Measurements from ENCODE around the gene ARHGEF4. TPM values are rescaled to one million over a fixed set of nuclear protein-coding genes. Genes with fewer than 3 reads are reported as not detected.

Gene ARHGEF4
- total and polyA plus RNA-seq, 11 donors = 0.30 to 5.5 (median 3.8) TPM

DNA sequence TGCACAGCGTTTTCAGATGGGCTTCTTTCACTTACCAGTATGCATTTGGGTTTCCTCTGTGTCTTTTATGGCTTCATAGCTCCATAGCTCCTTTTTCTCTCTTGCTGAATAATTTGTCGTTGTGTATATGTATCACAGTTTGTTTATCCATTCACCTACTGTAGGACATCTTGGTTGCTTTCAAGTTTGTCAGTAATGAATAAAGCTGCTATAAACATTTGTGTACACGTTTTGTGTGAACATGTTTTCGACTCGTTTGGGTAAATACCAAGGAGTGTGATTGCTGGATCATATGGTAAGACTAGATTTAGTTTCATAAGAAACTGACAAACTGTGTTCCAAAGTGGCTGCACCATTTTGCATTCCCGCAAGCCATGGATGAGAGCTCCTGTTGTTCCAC, 161.8 kb downstream of the ARHGEF4 start:
- 68 to 80% (median 70%) methylated on average over 6 of the region's 6 CpGs for WGBS, 4 donors

GRCh38 chr2:131004446-131005209, 167.9 kb downstream of the ARHGEF4 start:
- H3K27me3 ChIP-seq = peaks cover 0 to 13% (median 0%) of the 10 kb centered on the region in 9 donors
- TF ChIP-seq, protein P1, sequence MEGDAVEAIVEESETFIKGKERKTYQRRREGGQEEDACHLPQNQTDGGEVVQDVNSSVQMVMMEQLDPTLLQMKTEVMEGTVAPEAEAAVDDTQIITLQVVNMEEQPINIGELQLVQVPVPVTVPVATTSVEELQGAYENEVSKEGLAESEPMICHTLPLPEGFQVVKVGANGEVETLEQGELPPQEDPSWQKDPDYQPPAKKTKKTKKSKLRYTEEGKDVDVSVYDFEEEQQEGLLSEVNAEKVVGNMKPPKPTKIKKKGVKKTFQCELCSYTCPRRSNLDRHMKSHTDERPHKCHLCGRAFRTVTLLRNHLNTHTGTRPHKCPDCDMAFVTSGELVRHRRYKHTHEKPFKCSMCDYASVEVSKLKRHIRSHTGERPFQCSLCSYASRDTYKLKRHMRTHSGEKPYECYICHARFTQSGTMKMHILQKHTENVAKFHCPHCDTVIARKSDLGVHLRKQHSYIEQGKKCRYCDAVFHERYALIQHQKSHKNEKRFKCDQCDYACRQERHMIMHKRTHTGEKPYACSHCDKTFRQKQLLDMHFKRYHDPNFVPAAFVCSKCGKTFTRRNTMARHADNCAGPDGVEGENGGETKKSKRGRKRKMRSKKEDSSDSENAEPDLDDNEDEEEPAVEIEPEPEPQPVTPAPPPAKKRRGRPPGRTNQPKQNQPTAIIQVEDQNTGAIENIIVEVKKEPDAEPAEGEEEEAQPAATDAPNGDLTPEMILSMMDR (IDR thresholded peaks at IDR 0.05) = no peak
- no peak for TF ChIP-seq POLR2A (IDR thresholded peaks at IDR 0.05)
- no peaks in the 10 kb centered on the region for H3K4me1 ChIP-seq
- H3K4me3 ChIP-seq = no peak overlapping the region
- no peak overlapping the region for H3K27ac ChIP-seq
- H3K9me3 ChIP-seq = peaks cover 0 to 5% (median 0%) of the 10 kb centered on the region in 12 donors
- DNase-seq (no peak), ATAC-seq (peak in 1 of 4 donors; percentile 15)
- WGBS, 4 donors = 87 to 93% (median 89%) methylated on average over 11 of the region's 11 CpGs
- intact Hi-C loops (cut with DNase I) = no loop called here
- H3K36me3 ChIP-seq = no peaks in the 10 kb centered on the region

More for the DNA sequence above, 161.8 kb downstream of the ARHGEF4 start:
- H3K27me3 ChIP-seq = peaks cover 0 to 16% (median 4%) of the 10 kb centered on the region in 9 donors
- DNase-seq = no peak
- no peak overlapping the region for H3K27ac ChIP-seq
- TF ChIP-seq POLR2A (IDR thresholded peaks at IDR 0.05) = no peak
- TF ChIP-seq, protein P1 (IDR thresholded peaks at IDR 0.05) = no peak
- no peaks in the 10 kb centered on the region for H3K9me3 ChIP-seq
- no peaks in the 10 kb centered on the region for H3K36me3 ChIP-seq
- no peaks in the 10 kb centered on the region for H3K4me1 ChIP-seq
- ATAC-seq = no peak
- intact Hi-C loops (cut with DNase I) = no loop called here
- no peak overlapping the region for H3K4me3 ChIP-seq

GRCh38 chr2:131005216-131005935, 168.7 kb downstream of the ARHGEF4 start:
- Histone ChIP-seq H3K4me1 (no peaks in the 10 kb centered on the region), H3K9me3 (peaks cover 0 to 5% (median 0%) of the 10 kb centered on the region in 12 donors), H3K27me3 (peaks cover 0 to 10% (median 4%) of the 10 kb centered on the region in 9 donors), H3K27ac (no peak overlapping the region), H3K4me3 (no peak overlapping the region), H3K36me3 (no peaks in the 10 kb centered on the region)
- ATAC-seq (peak in 1 of 4 donors; percentile 15), DNase-seq (no peak)
- 70 to 80% (median 73%) methylated on average over 13 to 16 of the region's 16 CpGs for WGBS, 4 donors
- TF ChIP-seq POLR2A (IDR thresholded peaks at IDR 0.05) = no peak
- TF ChIP-seq, protein P1 (IDR thresholded peaks at IDR 0.05) = no peak
- intact Hi-C loops (cut with DNase I) = no loop called here

GRCh38 chr2:131006561-131006960, 169.8 kb downstream of the ARHGEF4 start:
- Histone ChIP-seq H3K27me3 (peaks cover 0 to 21% (median 8%) of the 10 kb centered on the region in 9 donors), H3K27ac (no peak overlapping the region), H3K4me3 (no peak overlapping the region), H3K4me1 (no peaks in the 10 kb centered on the region), H3K36me3 (no peaks in the 10 kb centered on the region), H3K9me3 (peaks cover 0 to 5% (median 0%) of the 10 kb centered on the region in 12 donors)
- ATAC-seq (no peak), DNase-seq (no peak)
- 92 to 100% (median 95%) methylated on average over 2 of the region's 2 CpGs for WGBS, 4 donors
- intact Hi-C loops (cut with DNase I) = no loop called here
- TF ChIP-seq POLR2A (IDR thresholded peaks at IDR 0.05) = no peak
- TF ChIP-seq, protein P1 (IDR thresholded peaks at IDR 0.05) = no peak

Measured in heart left ventricle (tissue), 16 donors.